LNCAP (cell line): ENCODE data around the gene CASZ1.

ENCODE experiments used
- CTCF ChIP-seq: fragments of 450-650 bp; IDR thresholded peaks from 2 replicates; pipeline ENCODE4 v1.5.1; 2017; ENCODE audit warnings: mild to moderate bottlenecking

The CASZ1 gene

GRCh38 chr1:10691075-10691739 lies 105.2 kb downstream of the CASZ1 start:
- TF ChIP-seq CTCF: no peak

GRCh38 chr1:10690484-10690883 lies 106.0 kb downstream of the CASZ1 start:
- no peak for TF ChIP-seq CTCF

GRCh38 chr1:10688409-10688786 lies 108.0 kb downstream of the CASZ1 start:
- TF ChIP-seq CTCF: no peak

GRCh38 chr1:10687782-10688408 lies 108.6 kb downstream of the CASZ1 start:
- no peak for TF ChIP-seq CTCF

GRCh38 chr1:10687251-10687651 lies 109.2 kb downstream of the CASZ1 start:
- no peak for TF ChIP-seq CTCF

GRCh38 chr1:10686404-10687040 lies 109.9 kb downstream of the CASZ1 start:
- TF ChIP-seq CTCF: no peak

- no peak for TF ChIP-seq CTCF
Measured at GRCh38 chr1:10685808-10686403, 110.5 kb downstream of the CASZ1 start.
